ENCODE data around the gene SLC35F2.

DNA sequence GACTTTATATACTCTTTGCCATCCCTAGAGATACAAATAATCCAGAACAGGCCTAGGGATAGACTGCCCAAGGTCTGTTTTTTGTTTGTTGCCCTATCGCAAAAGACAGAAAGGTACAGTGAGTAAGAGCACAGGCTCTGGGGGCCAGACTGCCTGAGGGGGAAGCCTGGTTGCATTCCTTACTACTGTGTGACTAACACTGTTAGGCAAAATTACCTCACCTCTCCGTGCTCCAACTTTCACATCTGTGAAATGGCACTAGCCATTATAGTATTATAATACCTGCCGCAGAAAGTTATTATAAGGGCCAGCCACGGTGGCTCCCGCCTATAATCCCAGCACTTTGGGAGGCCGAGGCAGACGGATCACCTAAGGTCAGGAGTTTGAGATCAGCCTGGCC is 14.5 kb downstream of the SLC35F2 start:
- TF ChIP-seq, protein P1, sequence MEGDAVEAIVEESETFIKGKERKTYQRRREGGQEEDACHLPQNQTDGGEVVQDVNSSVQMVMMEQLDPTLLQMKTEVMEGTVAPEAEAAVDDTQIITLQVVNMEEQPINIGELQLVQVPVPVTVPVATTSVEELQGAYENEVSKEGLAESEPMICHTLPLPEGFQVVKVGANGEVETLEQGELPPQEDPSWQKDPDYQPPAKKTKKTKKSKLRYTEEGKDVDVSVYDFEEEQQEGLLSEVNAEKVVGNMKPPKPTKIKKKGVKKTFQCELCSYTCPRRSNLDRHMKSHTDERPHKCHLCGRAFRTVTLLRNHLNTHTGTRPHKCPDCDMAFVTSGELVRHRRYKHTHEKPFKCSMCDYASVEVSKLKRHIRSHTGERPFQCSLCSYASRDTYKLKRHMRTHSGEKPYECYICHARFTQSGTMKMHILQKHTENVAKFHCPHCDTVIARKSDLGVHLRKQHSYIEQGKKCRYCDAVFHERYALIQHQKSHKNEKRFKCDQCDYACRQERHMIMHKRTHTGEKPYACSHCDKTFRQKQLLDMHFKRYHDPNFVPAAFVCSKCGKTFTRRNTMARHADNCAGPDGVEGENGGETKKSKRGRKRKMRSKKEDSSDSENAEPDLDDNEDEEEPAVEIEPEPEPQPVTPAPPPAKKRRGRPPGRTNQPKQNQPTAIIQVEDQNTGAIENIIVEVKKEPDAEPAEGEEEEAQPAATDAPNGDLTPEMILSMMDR (IDR thresholded peaks at IDR 0.05): no peak
- no peak for TF ChIP-seq POLR2A (IDR thresholded peaks at IDR 0.05)
